ENCODE data around the gene SH3GL2. TPM values are rescaled to one million over a fixed set of nuclear protein-coding genes. Genes with fewer than 3 reads are reported as not detected.
A peak's percentile ranks its signal among the peaks of the same experiment; 100 is the strongest.

The SH3GL2 gene
- total RNA-seq, 2 donors from 2014 or later = 1.5 to 8.2 TPM

GRCh38 chr9:17630531-17630949 lies 51.7 kb downstream of the SH3GL2 start:
- intact Hi-C loops (cut with DNase I) = no loop called here
- no peaks in the 10 kb centered on the region for H3K9me3 ChIP-seq
- H3K4me3 ChIP-seq = no peak overlapping the region
- H3K27ac ChIP-seq = no peak overlapping the region
- no peaks in the 10 kb centered on the region for H3K27me3 ChIP-seq (replicated peaks; ENCODE audit: insufficient read depth)
- TF ChIP-seq POLR2A (IDR thresholded peaks at IDR 0.05) (no peak), POLR2AphosphoS5 (IDR thresholded peaks at IDR 0.05) (no peak), CTCF (IDR thresholded peaks at IDR 0.05) (no peak)
- H3K36me3 ChIP-seq = no peaks in the 10 kb centered on the region
- H3K4me1 ChIP-seq (replicated peaks) = no peaks in the 10 kb centered on the region
- WGBS = 35% methylated on average over 2 of the region's 2 CpGs
- DNase-seq (ENCODE audit: low spot score) = no peak

GRCh38 chr9:17631396-17631795 lies 52.5 kb downstream of the SH3GL2 start:
- Histone ChIP-seq H3K27me3 (replicated peaks; ENCODE audit: insufficient read depth) (no peaks in the 10 kb centered on the region), H3K9me3 (no peaks in the 10 kb centered on the region), H3K4me3 (no peak overlapping the region), H3K27ac (no peak overlapping the region), H3K4me1 (replicated peaks) (no peaks in the 10 kb centered on the region), H3K36me3 (no peaks in the 10 kb centered on the region)
- intact Hi-C loops (cut with DNase I) = no loop called here
- no peak for DNase-seq (ENCODE audit: low spot score)
- no peak for TF ChIP-seq POLR2A (IDR thresholded peaks at IDR 0.05)

GRCh38 chr9:17632994-17633393 lies 54.1 kb downstream of the SH3GL2 start:
- Histone ChIP-seq H3K9me3 (no peaks in the 10 kb centered on the region), H3K27me3 (replicated peaks; ENCODE audit: insufficient read depth) (no peaks in the 10 kb centered on the region), H3K27ac (no peak overlapping the region), H3K4me1 (replicated peaks) (no peaks in the 10 kb centered on the region), H3K36me3 (no peaks in the 10 kb centered on the region), H3K4me3 (no peak overlapping the region)
- TF ChIP-seq POLR2A (IDR thresholded peaks at IDR 0.05) (no peak), POLR2AphosphoS5 (IDR thresholded peaks at IDR 0.05) (no peak), CTCF (IDR thresholded peaks at IDR 0.05) (no peak)
- intact Hi-C loops (cut with DNase I) = no loop called here
- 42% methylated on average over 2 of the region's 2 CpGs for WGBS
- no peak for DNase-seq (ENCODE audit: low spot score)

GRCh38 chr9:17635115-17635890 lies 56.4 kb downstream of the SH3GL2 start:
- no peaks in the 10 kb centered on the region for H3K9me3 ChIP-seq
- H3K4me1 ChIP-seq (replicated peaks) = no peaks in the 10 kb centered on the region
- TF ChIP-seq POLR2A (IDR thresholded peaks at IDR 0.05) = no peak
- TF ChIP-seq CTCF (IDR thresholded peaks at IDR 0.05) = no peak
- no peak for TF ChIP-seq POLR2AphosphoS5 (IDR thresholded peaks at IDR 0.05)
- H3K4me3 ChIP-seq = no peak overlapping the region
- peak overlapping the region in 1 of 2 donors; percentile 17 for H3K27ac ChIP-seq
- intact Hi-C loops (cut with DNase I) = no loop called here
- H3K27me3 ChIP-seq (replicated peaks; ENCODE audit: insufficient read depth) = no peaks in the 10 kb centered on the region
- H3K36me3 ChIP-seq = no peaks in the 10 kb centered on the region
- WGBS = 75% methylated on average over 2 of the region's 2 CpGs
- no peak for DNase-seq (ENCODE audit: low spot score)

- H3K27ac ChIP-seq = no peak overlapping the region
- TF ChIP-seq CTCF (IDR thresholded peaks at IDR 0.05) = no peak
- no peak for TF ChIP-seq POLR2AphosphoS5 (IDR thresholded peaks at IDR 0.05)
- no peak for TF ChIP-seq POLR2A (IDR thresholded peaks at IDR 0.05)
- DNase-seq (ENCODE audit: low spot score) = no peak
- no peaks in the 10 kb centered on the region for H3K27me3 ChIP-seq (replicated peaks; ENCODE audit: insufficient read depth)
- H3K36me3 ChIP-seq = no peaks in the 10 kb centered on the region
- no peak overlapping the region for H3K4me3 ChIP-seq
- H3K9me3 ChIP-seq = no peaks in the 10 kb centered on the region
- WGBS = 64% methylated on average over 2 of the region's 2 CpGs
- no peaks in the 10 kb centered on the region for H3K4me1 ChIP-seq (replicated peaks)
- intact Hi-C loops (cut with DNase I) = no loop called here
These were observed 57.5 kb downstream of the SH3GL2 start for GRCh38 chr9:17636349-17636748.
